D721Med (cell line): ENCODE data around the gene PSME3IP1.

ENCODE experiments used
- DNase-seq: peaks from one replicate; pipeline ENCODE4 v3.0.0; 2011; ENCODE audit warnings: low spot score; ENCODE audit not compliant: insufficient read length
- FAIRE-seq: peaks from 2 replicates; lab custom pipeline; 2011; peaks lifted over from hg19 to GRCh38; lab: Jason Lieb, UNC
- TF ChIP-seq, protein P1 (sequence below): IDR thresholded peaks from 2 replicates; pipeline ENCODE4 v1.5.1; 2012; ENCODE audit warnings: mild to moderate bottlenecking, control low read depth; ENCODE audit not compliant: insufficient read depth; ENCODE audit errors: missing control alignments

PSME3IP1 gene

GRCh38 chr16:57134982-57135381, 50.9 kb downstream of the PSME3IP1 start:
- DNase-seq, result no peak
- no peak for FAIRE-seq
- TF ChIP-seq, protein P1, sequence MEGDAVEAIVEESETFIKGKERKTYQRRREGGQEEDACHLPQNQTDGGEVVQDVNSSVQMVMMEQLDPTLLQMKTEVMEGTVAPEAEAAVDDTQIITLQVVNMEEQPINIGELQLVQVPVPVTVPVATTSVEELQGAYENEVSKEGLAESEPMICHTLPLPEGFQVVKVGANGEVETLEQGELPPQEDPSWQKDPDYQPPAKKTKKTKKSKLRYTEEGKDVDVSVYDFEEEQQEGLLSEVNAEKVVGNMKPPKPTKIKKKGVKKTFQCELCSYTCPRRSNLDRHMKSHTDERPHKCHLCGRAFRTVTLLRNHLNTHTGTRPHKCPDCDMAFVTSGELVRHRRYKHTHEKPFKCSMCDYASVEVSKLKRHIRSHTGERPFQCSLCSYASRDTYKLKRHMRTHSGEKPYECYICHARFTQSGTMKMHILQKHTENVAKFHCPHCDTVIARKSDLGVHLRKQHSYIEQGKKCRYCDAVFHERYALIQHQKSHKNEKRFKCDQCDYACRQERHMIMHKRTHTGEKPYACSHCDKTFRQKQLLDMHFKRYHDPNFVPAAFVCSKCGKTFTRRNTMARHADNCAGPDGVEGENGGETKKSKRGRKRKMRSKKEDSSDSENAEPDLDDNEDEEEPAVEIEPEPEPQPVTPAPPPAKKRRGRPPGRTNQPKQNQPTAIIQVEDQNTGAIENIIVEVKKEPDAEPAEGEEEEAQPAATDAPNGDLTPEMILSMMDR, result no peak

DNA sequence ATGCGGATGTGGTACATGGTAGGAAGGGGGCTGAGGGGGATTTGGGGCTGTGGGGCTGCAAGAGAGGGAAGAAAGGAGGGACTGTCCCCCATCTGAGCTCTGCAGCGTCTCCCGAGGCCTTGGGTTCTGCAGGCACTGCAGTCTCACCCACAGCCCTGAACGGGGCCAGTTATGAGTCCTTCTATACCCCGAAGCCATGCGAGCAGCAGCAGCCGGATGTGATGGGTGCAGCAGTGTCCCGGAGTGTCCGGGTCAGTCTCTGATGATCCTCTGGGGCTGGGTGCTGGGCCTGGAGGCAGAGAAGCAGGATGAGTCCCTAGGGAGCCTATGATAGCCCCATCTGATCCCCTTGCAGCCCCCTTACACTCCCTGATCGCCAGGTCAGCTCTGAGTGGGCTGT, 52.0 kb downstream of the PSME3IP1 start:
- TF ChIP-seq, protein P1, result no peak
- no peak for DNase-seq
- no peak for FAIRE-seq

GRCh38 chr16:57133031-57133430, 52.8 kb downstream of the PSME3IP1 start:
- DNase-seq (no peak), FAIRE-seq (no peak)
- TF ChIP-seq, protein P1, result no peak

- FAIRE-seq (no peak), DNase-seq (no peak)
- TF ChIP-seq, protein P1, result no peak
These were observed 53.4 kb downstream of the PSME3IP1 start for GRCh38 chr16:57132470-57132869.

GRCh38 chr16:57131351-57131970, 54.4 kb downstream of the PSME3IP1 start:
- DNase-seq (no peak), FAIRE-seq (no peak)
- TF ChIP-seq, protein P1, result no peak

DNA sequence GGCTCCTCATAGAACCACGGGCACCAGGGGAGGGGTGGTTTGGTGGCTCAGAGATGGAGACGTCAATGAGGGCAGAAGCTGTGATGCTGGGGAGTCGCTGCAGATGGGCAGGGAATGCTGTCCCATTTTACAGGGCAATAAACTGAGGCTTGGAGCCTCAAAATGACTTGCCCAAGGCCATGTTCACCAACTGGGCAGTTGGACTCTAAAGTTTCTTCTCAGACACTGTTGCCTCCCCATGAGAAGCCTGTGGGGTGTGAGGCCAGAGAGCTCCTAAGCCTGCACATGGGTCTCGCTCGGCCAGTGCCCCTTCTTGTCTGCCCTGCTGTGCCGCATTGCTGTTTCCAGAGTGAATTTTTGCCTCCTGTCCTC, 54.9 kb downstream of the PSME3IP1 start:
- DNase-seq, result no peak
- FAIRE-seq, result no peak
- TF ChIP-seq, protein P1, result no peak

DNA sequence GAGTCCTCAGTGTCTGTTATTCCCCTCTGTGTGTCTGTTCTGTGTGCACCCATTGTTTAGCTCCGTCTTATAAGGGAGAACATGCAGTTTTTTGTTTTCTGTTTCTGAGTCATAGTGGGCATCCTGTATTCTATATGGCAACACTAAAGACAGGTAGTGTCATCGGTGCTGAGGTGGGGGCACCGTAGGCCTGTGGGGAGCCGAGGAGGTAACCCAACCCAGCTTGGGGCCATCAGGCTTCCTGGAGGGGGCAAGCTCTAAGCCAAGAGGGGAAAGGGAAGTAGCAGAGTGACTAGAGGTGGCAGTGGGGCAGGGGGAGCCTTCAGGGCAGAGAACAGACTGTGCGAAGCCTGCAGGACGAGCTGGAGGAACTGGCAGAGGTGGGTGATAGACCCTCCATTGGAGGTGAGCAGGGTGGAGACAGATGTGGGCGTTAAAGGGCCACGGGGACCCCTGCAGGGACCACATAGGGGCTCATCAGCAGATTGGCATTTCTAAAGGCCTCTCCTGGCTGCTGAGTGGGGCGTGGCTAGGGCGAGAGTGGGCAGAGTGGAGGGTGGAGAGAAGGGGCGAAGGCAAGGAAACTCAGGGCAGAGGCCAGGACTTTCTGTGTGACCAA, 57.0 kb downstream of the PSME3IP1 start:
- TF ChIP-seq, protein P1, result no peak
- FAIRE-seq, result no peak
- DNase-seq, result no peak
